GM10266 (cell line): ENCODE measurements around the gene SYTL1.
A peak's percentile ranks its signal among the peaks of the same experiment; 100 is the strongest.
"Not testable (repeated sequence)": the region's sequence is repeated elsewhere in the genome, so short reads cannot be mapped to it uniquely, and the experiment has no call there.

Source experiments
- DNase-seq: peaks from one replicate; pipeline ENCODE4 v3.0.0; 2012; ENCODE audit errors: extremely low spot score
- CTCF ChIP-seq: IDR thresholded peaks from 2 replicates; pipeline ENCODE4 v1.5.1; 2012; ENCODE audit warnings: mild to moderate bottlenecking, low read depth; ENCODE audit not compliant: control insufficient read depth, insufficient read depth; ENCODE audit errors: missing control alignments

Gene SYTL1

GRCh38 chr1:27381969-27382762 lies 40.3 kb downstream of the SYTL1 start:
- no peak for TF ChIP-seq CTCF

DNA sequence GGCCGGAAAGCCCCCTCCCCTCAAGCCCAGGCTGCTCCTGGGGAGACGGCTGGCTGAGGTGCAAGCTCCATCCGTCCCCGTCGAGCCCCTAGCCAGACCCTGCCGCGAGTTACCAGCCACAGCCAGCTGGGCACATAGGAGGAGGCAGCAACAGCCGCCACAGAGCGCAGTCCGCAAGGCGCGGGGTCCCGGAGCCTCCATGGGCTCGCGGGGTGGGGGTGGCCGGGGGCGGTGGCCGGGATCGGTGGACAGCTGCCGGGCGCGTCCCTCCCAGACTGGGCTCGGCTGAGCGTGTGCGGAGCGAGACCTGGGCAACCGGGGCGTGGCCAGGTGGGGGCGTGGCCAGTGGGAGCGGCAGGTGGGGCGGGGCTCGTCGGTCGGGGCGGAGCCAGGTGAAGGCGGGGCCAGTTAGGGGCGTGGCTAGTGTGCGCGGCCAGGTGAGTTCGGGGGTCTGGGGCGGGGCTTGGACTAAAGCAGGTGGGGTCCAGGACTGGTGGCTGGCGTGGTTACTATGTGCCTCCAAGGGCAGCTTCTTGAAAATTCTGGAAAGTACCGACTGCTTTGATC lies 41.3 kb downstream of the SYTL1 start, which contains the start of gene CD164L2:
CD164L2 (minus strand) TSS at position 295 of the 567 bp plus-strand sequence; CDS start at position 201, 94 bp downstream.
- DNase-seq = no peak
- no peak for TF ChIP-seq CTCF

More at GRCh38 chr1:27381969-27382762, 40.3 kb downstream of the SYTL1 start:
- DNase-seq = no peak

GRCh38 chr1:27383661-27384060 lies 41.8 kb downstream of the SYTL1 start:
- no peak for DNase-seq
- no peak for TF ChIP-seq CTCF

DNA sequence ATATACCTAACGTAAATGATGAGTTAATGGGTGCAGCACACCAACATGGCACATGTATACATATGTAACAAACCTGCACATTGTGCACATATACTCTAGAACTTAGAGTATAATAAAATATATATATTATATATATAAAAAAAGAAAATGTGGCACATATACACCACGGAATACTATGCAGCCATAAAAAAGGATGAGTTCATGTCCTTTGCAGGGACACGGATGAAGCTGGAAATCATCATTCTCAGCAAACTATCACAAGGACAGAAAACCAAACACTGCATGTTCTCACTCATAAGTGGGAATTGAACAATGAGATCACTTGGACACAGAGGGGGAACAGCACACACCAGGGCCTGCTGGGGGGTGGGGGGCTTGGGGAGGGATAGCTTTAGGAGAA lies 43.0 kb downstream of the SYTL1 start:
- DNase-seq = not testable (repeated sequence)

- peak; percentile 95 for TF ChIP-seq CTCF
- DNase-seq = peak; percentile 83
These were observed 46.6 kb downstream of the SYTL1 start for GRCh38 chr1:27388337-27389005.

DNA sequence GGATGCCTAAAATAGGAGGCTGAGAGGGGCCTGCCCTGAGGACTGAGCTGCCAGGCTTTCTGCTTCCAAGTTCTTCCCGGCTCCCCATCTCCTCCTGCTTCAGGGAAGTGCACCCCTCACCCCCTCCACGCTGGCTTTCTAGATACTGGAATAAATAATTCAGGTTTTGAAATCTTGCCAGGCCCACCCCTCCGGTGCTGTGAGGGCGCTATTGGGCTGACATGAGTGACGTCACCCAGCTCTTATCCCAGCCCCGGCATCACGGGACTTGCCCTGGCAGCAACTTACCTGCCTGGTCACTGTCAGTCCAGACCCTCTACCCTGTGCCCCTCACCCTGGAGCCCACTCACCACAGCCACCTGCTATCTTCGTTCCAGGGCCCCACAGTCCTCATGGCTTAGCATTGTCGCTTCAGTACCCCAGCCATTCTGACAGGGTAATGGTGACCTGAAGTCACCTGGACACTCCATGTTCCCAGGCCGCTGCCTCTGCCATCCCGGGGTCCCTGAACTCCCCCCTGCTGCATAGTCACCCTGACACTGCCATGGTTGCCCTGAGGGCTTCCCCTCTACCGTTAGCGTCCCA lies 49.8 kb downstream of the SYTL1 start:
- no peak for DNase-seq
- TF ChIP-seq CTCF = no peak

- DNase-seq = peak; percentile 95
- peak; percentile 72 for TF ChIP-seq CTCF
These were observed 50.4 kb downstream of the SYTL1 start, which contains the start of gene GPR3 for GRCh38 chr1:27392096-27392777. GPR3 (plus strand) TSS chr1:27392622; CDS start chr1:27393799, 1,177 bp downstream.
